Glomerular visceral epithelial cell (primary cell): ENCODE data around the gene SEL1L.
"Not testable (repeated sequence)": the region's sequence is repeated elsewhere in the genome, so short reads cannot be mapped to it uniquely, and the experiment has no call there.

Experiments
- DNase-seq: peaks from one replicate; pipeline ENCODE4 v3.0.0-alpha.2; 2016; ENCODE audit errors: extremely low spot score

Gene SEL1L

DNA sequence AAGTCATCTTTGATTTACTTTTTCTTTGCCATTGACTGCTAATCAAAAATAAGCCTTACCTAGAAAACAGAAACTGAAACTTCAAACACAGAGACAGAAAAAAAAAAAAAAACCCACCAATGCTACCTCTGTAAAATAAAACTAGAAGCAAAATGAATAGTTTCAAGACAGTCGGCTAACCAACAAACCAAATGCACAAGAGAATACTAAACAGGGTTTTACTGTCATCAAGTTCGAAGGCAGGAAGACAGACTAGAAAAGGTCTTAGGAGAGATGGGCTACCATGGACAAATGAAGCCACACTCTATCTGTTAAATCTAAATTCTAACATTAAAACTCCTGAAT lies 59.5 kb downstream of the SEL1L start:
- no peak for DNase-seq

GRCh38 chr14:81473456-81474147 lies 60.1 kb downstream of the SEL1L start:
- DNase-seq, result no peak

DNA sequence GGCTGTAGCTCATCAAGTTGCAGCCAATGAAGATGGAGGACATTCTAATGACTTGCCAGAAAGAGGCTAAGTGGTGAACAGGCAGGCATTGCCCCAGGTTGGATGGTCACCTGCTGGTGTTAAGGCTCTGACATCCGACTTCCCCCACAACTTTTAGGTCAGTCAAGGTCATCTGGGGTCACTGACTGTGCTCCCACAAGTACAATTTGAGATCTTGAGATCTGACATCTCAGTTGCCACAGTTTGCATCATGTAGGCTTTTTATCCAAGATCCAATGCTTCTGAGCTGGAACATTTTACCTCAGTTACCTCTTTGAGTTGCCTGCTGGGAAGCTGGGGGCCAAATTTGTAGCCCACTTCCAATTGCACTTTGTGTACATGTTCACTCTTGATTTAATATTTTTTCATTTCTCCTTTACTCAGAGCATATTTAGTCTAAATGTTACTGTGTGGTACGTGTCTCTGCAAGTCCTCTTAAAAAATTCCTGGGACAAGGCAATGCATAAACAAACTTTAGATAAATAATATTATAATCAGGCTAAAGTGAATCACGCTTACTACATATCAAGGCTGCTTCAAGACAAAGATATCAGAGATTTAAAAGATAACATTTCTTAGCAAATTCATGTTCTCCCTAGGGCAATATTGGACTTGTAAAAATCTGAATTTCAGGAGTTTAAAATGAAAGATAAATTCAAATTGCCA lies 61.4 kb downstream of the SEL1L start:
- no peak for DNase-seq

DNA sequence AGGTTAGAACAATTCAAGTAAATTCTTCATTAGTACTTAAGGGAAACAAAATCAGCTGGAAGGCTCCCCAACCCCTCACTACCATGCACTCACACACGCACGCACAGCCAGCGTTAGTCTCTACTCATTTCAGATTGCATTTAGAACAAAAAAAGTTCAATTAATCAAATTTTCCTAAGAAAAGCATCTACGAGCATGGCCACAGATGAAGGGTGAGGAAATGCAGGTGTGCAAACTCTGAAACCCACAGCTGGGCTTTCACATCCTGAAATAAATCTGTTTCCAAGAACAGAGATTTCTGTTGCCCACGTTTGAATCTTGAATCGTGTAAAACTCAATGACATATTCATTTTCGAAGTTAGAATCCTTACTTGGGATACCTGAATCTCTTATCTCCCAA lies 62.6 kb downstream of the SEL1L start:
- DNase-seq, result no peak

GRCh38 chr14:81470557-81470826 lies 63.2 kb downstream of the SEL1L start:
- DNase-seq, result not testable (repeated sequence)

GRCh38 chr14:81466854-81467253 lies 66.8 kb downstream of the SEL1L start:
- DNase-seq, result no peak

DNA sequence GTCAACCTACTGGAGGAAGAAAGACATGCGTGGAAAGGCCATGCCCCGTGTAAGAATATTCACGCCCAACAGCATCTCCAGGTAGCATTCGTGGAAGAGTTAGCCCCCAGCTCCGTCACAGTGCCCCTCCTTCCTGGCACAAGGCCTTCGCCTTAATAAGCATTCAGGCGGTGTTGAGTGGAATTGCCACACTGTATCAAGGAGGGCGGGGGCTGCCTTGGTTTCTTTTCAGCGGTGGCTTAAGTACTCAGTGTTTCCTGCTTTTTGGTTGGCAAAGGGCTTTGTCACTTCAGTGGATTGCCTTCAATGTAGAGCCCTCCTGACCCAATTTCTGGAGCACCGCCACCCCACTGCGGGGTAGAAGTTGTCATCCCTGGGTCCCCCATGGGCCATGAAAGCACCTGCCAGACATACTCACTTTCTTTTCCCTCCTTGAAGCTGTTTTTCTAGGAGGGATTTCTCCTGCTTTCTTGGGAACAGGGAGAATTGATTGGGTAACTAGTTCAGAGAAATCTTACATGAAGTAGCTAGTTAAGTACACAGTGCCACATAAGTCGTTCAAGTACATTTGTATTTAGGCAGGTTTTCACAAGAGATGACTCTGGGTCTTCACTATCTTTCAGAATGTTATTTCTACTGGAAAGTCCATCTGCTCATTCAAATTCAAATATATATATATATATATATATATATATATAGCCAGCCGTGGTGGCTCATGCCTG lies 68.0 kb downstream of the SEL1L start:
- DNase-seq, result no peak

DNA sequence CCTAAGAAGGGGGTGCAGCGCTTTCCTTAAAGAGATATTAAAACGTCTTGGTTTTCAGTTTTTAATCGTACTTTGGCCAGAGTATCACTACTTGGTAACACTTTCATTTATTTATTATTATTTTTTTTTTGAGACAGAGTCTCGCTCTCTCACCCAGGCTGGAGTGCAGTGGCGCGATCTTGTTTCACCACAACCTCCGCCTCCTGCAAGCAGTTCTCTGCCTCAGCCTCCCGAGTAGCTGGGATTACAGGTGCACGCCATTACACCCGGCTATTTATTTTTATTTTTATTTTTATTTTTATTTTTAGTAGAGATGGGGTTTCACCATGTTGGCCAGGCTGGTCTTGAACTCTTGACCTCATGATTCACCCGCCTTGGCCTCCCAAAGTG lies 68.7 kb downstream of the SEL1L start:
- DNase-seq, result not testable (repeated sequence)

DNA sequence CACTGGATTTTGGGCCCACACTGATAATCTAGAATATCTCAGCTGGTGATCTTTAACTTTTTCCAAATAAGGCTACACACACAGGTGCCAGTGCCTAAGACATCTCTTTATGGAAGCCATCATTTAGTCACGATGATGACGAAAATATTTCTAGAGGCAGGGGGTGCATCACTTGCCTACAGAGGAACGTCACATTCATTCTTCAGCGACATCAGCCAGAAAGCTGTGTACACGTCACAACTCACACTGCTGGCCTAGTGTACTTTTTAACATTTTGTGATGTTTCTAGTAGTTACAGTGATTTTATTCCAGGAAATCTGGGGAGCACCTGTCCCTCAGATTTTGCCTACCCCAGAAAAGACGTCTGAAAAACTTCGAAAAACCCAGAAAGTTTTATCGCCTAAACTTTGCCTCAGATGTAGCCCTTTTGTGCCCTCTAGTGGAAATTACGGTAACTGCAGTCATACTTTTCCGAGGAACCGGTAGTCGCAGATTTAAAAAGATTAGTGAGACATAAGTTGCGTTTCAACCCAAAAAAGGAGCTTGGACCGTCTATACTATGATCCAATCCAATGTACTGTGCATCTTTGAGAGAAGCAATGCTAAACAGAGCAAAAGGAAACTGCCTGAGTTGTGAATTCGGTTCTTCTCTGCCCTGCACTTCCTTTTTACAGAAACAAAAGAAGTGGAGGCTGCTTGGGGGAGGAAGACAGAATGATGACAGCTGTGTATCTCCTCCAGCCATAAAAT lies 69.2 kb downstream of the SEL1L start:
- peak; percentile 66 for DNase-seq

DNA sequence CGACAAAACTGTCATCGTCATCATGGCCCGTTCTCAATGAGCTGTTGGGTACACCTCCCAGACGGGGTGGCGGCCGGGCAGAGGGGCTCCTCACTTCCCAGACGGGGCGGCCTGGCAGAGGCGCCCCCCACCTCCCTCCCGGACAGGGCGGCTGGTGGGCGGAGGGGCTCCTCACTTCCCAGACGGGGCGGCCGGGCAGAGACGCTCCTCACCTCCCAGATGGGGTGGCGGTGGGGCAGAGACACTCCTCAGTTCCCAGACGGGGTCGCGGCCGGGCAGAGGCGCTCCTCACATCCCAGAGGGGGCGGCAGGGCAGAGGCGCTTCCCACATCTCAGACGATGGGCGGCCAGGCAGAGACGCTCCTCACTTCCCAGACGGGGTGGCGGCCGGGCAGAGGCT lies 71.3 kb downstream of the SEL1L start:
- DNase-seq, result not testable (repeated sequence)

GRCh38 chr14:81459912-81460311 lies 73.7 kb downstream of the SEL1L start:
- no peak for DNase-seq

DNA sequence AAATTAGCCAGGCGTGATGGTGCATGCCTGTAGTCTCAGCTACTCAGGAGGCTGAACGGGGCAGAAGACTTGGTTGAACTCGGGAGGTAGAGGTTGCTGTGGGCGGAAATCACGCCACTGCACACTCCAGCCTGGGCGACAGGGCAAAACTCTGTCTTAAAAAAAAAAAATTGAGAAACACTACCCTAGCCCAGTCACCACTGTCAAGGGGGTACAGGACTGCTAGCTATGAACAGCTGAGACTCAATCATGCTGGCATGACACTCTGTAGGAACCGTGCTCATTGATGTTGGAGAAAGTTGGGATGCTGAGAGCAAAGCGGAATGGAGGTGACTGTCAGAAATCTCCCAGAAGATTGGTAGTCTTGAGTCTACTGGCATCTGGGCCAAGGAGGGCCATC lies 75.3 kb downstream of the SEL1L start:
- no peak for DNase-seq

DNA sequence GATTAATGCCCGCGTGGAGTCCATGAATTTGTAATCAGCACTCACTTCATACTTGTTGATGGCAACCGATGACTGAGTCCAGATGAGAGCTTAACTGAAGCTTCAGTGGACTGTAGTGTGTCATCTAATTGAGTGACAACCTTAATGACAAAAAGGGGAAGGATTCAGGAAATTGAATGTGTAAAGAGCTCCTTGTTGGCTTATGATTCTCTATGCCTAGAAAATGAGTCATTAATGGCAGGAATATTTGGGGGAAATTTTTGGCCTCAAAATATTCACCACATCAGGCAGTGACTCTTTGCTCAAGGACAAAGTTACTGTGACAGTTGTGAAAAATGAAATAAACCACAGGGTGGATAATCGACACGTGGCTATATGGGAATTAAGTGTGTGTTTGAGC lies 78.3 kb downstream of the SEL1L start:
- no peak for DNase-seq

DNA sequence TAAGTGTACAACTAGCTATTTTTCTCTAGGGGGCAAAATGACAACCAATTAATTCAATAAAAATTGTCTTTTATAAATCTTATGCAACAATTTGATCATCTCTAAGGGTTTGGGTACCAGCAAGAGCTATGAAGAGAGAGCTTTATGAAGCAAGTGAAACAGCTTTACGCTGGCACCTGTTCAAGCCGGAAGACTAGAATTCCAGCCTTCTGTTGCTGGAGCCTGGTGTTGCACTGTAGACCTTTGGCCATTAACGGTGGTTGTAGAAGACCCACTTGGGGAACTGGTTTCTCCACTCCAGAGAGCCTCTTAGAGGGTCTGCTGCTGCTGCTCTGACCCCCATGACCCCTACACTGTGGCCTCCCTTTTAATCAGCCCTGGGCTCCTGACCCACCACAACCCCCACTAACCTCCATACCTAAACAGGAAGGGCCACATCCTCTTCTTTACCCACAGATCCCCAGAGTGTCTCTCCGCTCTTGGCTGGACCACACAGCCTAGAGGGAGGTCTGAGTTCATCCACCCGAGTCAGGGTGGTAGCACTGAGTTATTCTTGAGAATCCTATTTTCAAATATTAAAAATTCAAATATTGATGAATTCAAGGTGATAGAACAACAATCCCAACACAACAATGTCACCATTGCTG lies 79.0 kb downstream of the SEL1L start:
- no peak for DNase-seq

- peak; percentile 47 for DNase-seq
These were observed 80.4 kb downstream of the SEL1L start for GRCh38 chr14:81453166-81453766.

DNA sequence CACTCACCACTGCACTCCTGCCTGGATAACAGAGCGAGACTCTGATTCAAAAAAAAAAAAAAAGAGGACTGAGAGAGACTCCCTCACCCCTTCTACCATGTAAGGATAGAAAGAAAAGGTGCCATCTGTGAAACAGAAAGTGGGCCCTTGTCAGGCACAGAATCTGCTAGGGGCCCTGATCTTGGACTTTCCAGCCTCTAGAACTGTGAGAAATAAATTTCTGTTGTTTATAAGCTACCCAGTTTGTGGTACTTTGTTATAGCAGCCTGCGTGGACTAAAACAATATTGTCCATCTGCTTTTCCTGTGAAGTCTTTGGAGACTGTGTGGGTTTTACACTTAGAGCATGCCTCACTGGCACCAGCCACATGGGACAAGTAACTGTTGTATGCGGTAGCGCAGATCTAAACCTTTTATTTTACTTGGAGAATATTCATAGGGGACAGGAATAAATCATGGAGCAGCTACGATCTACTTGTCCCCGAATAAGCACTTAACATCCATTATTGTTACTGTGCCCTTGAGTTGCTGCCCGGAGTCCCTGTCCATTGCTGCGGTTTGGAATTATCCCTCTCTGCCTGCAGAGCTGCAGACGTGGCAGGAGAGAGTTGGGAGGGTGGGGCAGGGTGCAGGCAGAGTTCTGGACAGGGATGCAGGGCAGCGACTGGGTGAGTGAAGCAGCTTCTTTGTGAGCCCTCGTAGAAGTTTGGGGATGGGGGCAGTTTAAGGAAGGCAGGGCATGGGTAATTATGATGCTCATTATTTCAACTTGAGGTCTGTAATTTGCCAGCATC lies 81.1 kb downstream of the SEL1L start:
- no peak for DNase-seq

GRCh38 chr14:81450976-81451375 lies 82.7 kb downstream of the SEL1L start:
- no peak for DNase-seq

- DNase-seq, result no peak
These were observed 83.5 kb downstream of the SEL1L start for GRCh38 chr14:81450100-81450531.

- no peak for DNase-seq
These were observed 84.1 kb downstream of the SEL1L start for GRCh38 chr14:81449576-81449975.

GRCh38 chr14:81449114-81449513 lies 84.5 kb downstream of the SEL1L start:
- DNase-seq, result no peak
